Ectodermal cell (in vitro differentiated cells): ENCODE measurements around the gene ARMC7.

ENCODE experiments used
- H3K27ac ChIP-seq: 2 replicates; pipeline ENCODE4 v1.7.0; 2013; ENCODE audit warnings: mild to moderate bottlenecking, low read depth, low read length; ENCODE audit not compliant: insufficient read depth, poor library complexity, severe bottlenecking
- H3K27me3 ChIP-seq: 2 replicates; pipeline ENCODE4 v1.7.0; 2013; ENCODE audit warnings: mild to moderate bottlenecking, low read length; ENCODE audit not compliant: insufficient read depth, control insufficient read depth, poor library complexity, severe bottlenecking
- H3K36me3 ChIP-seq: one replicate; pipeline ENCODE4 v1.7.0; 2013; ENCODE audit warnings: low read length; ENCODE audit not compliant: control insufficient read depth, insufficient read depth
- H3K4me1 ChIP-seq: one replicate; pipeline ENCODE4 v1.7.0; 2013; ENCODE audit warnings: low read length; ENCODE audit not compliant: control insufficient read depth, insufficient read depth
- H3K4me3 ChIP-seq: 2 replicates; pipeline ENCODE4 v1.7.0; 2013; ENCODE audit warnings: low read depth, low read length, control low read depth; ENCODE audit not compliant: insufficient read depth
- H3K9me3 ChIP-seq: 2 replicates; pipeline ENCODE4 v1.7.0; 2013; ENCODE audit warnings: mild to moderate bottlenecking, low read length, moderate library complexity; ENCODE audit not compliant: control insufficient read depth
- WGBS, 2 experiments: methylation state at CpG; one replicate each; pipeline ENCODE4 v1.1.7; 2013; ENCODE audit warnings: missing lambda C conversion rate in 2 of 2; 5-methylcytosine and 5-hydroxymethylcytosine counted together

ARMC7 gene

GRCh38 chr17:75174996-75175395 is 65.2 kb downstream of the ARMC7 start:
- H3K4me3 ChIP-seq: no peak overlapping the region
- H3K36me3 ChIP-seq: peaks cover 60% of the 10 kb centered on the region
- H3K4me1 ChIP-seq: no peaks in the 10 kb centered on the region
- no peaks in the 10 kb centered on the region for H3K9me3 ChIP-seq
- H3K27me3 ChIP-seq: no peaks in the 10 kb centered on the region
- WGBS, 2 experiments: 94 to 95% methylated on average over 11 of the region's 11 CpGs
- no peak overlapping the region for H3K27ac ChIP-seq

- H3K4me1 ChIP-seq: no peaks in the 10 kb centered on the region
- no peak overlapping the region for H3K27ac ChIP-seq
- 92 to 93% methylated on average over 5 of the region's 5 CpGs for WGBS, 2 experiments
- H3K36me3 ChIP-seq: peaks cover 52% of the 10 kb centered on the region
- no peak overlapping the region for H3K4me3 ChIP-seq
- no peaks in the 10 kb centered on the region for H3K27me3 ChIP-seq
- no peaks in the 10 kb centered on the region for H3K9me3 ChIP-seq
Measured at GRCh38 chr17:75176625-75177024, 66.9 kb downstream of the ARMC7 start.

GRCh38 chr17:75178453-75178852 is 68.7 kb downstream of the ARMC7 start:
- Histone ChIP-seq H3K27me3 (no peaks in the 10 kb centered on the region), H3K9me3 (no peaks in the 10 kb centered on the region), H3K4me3 (no peak overlapping the region), H3K27ac (no peak overlapping the region), H3K4me1 (no peaks in the 10 kb centered on the region), H3K36me3 (peaks cover 41% of the 10 kb centered on the region)
- 92% methylated on average over 6 of the region's 6 CpGs for WGBS, 2 experiments
